HS-5 (cell line): Measurements from ENCODE around the gene SPRED2.
"Not testable (repeated sequence)": the region's sequence is repeated elsewhere in the genome, so short reads cannot be mapped to it uniquely, and the experiment has no call there.

ENCODE experiments used
- DNase-seq: peaks from one replicate; pipeline ENCODE4 v3.0.0-alpha.2; 2012; ENCODE audit warnings: low read depth

The SPRED2 gene

DNA sequence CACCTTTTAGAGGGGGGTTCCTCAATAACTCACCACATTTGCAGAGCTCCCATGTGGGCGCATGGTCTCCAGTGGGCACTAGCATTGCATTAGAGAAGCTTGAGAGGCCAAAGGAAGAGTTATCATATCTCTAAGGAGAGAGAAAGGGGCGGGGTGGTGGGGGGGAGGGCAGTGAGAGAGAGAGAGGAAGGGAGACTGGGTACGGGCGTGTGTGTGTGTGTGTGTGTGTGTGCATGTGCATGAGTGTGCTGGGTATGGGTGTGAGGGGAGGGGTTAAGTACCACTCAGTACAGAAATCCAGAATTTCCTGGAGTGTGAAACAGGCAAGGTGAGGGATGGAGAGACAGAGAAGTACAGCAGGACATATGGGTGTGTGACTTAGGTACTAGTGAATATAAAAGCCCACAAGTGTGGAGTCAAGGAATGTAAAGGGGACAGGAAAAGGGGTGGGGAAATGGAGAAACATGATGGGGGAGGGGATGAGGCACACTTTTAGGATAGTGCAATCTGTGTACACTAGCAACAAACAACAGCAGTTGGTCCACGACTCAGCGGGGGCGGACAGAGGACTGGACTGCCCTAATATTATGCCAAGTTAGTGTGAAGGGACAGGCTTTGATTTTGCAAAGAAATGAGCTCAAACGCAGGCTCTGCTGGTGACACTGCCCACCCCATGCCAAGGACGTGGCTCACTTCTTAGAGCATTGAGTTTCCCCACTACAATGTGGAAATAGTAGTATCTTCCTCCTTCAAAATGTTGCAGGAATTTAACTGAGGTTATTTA, 91.3 kb downstream of the SPRED2 start:
- no peak for DNase-seq

DNA sequence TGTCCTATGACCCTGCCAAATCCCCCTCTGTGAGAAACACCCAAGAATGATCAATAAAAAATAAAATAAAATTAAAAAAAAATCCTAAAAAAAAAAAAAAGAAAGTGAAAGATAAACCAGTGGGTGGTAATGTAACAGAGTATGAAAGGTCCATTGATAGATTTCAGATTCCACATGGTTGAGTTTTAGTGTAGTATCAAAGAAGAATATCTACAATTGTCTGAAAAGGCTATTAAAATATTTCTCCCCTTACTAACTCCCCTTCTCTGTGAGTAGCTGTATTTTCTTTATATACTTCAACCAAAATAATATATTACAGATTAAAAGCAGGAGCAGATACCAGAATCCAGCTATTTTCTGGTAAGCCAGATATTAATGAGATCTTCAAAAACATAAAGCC, 92.8 kb downstream of the SPRED2 start:
- no peak for DNase-seq

DNA sequence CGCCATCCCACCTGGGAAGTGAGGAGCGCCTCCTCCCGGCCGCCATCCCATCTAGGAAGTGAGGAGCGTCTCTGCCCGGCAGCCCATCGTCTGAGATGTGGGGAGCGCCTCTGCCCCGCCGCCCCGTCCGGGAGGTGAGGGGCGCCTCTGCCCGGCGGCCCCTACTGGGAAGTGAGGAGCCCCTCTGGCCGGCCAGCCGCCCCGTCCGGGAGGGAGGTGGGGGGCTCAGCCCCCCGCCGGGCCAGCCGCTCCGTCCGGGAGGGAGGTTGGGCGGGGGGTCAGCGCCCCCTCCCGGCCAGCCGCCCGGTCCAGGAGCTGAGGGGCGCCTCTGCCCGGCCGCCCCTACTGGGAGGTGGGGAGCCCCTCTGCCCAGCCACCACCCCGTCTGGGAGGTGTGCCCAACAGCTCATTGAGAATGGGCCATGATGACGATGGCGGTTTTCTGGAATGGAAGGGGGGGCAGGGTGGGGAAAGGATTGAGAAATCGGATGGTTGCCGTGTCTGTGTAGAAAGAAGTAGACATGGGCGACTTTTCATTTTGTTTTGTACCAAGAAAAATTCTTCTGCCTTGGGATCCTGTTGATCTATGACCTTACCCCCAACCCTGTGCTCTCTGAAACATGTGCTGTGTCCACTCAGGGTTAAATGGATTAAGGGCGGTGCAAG, 93.4 kb downstream of the SPRED2 start:
- not testable (repeated sequence) for DNase-seq

DNA sequence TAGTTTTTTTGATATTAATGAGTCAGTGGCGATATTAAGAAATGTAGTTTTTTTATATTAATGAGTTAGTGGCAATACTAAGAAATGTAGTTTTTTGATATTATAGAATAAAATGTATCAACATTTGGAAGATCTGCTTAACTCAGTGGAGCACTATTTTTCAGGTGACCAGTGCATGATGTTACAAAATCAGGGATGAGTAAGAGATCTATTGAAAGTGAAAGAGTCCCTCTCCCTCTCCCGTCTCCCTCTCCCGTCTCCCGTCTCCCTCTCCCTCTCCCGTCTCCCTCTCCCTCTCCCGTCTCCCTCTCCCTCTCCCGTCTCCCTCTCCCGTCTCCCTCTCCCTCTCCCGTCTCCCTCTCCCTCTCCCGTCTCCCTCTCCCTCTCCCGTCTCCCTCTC, 94.5 kb downstream of the SPRED2 start:
- DNase-seq = not testable (repeated sequence)

DNA sequence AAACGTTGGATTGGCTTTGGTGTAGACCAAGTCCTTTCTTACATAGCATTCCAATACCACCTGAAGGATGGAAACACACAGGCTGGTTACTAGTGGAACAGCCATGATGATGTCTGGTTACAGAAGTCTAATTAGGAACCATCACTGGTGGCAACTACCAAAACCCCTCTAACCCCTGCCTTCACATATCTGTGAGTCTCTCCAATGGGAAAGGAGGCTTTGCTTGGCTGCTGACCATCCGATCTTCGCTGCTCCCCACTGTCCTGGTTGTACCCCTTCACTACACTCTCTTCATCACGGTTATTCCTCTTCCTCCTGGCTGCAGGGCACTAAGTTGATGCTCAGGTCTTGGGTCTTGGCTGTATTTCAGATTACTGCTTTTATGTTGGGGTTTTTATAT, 97.7 kb downstream of the SPRED2 start:
- no peak for DNase-seq

DNA sequence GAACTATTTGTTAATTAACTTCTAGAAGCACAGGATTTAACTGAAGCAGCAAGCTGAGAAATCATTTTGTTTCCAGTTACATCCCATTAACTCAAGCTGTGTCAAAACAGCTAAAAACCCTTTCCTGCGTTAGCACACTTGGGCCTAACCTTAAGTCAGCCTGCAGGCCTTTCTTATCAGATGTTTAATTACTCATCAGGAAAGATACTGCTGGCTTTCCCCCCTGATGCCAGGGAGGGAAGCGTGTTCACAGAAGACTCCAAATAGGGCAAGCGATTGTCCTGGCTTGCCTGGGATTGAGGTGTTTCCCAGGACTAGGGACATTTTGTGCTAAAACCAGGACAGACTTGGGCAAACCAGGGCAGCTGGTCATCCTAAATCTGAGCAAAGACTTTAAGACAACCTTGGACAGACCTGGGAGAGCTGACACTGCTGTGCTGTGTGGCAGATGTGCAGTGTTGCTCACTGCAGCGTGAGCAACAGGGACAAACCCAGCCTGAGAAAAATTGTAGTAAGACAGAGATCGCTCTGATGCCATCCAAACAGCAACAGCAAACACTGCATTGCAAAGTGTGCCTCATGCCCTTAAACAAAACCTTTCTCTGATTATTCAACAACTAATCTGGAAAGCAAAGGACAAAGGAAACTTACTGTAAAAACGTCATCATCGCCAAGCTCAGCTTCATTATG, 100.9 kb downstream of the SPRED2 start:
- DNase-seq = no peak

DNA sequence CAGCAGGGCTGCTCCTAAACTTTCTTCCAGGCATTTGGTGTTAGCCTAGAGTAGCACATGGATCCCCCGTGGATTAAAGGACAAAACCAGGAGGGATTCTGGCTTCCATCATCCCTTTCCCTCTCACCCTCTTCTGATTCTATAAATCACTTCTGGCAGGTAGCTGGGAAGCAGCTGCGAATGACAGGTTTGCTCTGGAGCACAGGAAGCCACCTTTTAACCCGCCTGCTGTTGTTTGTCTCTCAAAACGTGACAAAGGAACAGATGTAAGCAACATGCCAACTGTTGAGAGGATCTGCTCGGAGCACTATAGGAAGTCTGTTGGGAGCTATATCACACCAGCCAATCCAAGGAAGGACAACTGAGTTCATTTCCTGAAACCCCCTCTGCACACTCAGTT, 102.9 kb downstream of the SPRED2 start:
- no peak for DNase-seq

DNA sequence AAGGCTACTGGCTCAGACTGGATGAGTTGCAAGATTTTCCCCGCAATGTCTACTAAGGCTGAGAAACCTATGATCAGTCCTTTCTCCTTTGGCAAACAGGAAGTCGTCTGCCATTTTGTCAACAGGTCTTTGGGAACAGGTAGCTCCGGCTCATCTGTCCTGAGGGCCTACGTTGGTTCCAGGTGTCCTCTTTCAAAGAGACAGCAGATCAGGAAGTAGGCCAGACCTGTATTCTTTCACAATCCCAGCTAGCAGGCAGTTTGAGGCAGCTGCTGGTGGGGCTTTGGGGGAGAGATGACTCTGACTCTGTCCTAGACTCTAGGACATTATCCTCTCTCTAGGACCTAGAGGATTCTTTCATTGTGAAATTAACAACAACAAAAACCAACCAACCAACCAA, 106.1 kb downstream of the SPRED2 start:
- DNase-seq = no peak

DNA sequence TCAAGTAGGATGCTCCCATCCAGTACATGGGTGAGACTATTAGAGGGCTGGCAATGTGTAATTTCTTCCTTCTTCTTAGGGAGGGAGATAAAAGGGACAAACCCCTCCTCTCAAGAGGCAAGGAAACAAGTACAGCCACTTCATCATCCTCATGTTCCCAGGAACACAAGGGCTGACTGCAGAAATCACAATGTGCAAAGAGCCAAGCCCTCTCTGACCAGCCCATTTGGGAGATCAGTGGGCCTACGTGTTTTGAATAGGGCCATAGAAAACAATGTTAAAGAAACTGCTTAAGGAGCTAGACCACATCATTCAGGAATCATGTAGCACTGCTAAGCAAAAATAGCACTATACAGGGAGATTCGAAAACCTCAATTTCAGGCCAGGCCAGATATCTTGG, 107.3 kb downstream of the SPRED2 start:
- DNase-seq = no peak

DNA sequence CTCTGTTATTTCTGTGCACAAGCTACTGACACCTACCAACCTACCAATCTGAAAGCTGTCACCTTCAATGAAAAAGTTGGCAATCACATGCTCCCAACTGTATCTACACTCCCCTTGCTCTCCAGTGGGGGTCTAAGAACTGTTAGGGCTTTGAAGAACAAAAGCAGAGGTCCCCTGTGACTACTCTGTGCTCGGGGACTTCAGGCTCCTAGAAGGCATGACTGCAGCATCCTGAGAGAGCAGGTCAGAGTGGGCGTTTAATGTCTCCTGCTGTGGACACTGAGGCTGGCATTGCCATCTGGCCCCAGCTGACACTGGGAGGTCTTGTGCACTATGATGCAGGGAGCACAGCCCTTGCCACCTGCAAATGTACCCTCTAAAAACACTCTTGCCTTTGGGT, 111.5 kb downstream of the SPRED2 start:
- DNase-seq = no peak

DNA sequence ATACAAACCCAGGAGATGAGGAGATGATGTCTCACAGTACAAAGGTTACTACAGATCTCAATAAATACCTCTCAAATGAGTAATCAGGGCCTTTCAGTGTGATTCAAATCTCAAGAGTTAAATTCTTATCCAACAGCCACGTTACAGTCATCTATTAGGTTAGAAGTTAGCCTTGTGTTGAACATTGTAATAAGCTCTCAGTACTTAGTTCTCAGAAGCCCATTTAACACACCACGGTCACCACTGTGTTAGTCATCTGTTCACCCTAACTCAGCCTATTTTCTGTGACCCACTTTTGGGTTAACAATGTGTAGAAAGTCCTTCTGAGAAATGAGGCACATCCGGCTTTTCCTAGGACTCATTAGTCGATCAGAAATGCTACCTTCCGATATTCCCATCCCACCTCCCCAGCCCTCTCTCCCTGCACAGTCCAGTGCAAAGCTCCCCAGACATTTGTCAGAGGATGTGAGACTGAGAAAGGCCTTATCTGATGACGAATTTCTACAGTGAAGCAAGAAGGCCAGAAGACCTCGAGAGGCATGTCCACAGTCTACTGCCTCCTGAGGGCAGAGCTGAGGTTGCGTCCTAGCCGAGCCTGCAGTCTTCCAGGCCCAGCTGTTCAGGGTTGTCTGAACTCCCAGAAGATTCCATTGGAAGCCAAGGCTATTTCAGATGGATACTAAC, 112.2 kb downstream of the SPRED2 start:
- DNase-seq = peak; percentile 93

DNA sequence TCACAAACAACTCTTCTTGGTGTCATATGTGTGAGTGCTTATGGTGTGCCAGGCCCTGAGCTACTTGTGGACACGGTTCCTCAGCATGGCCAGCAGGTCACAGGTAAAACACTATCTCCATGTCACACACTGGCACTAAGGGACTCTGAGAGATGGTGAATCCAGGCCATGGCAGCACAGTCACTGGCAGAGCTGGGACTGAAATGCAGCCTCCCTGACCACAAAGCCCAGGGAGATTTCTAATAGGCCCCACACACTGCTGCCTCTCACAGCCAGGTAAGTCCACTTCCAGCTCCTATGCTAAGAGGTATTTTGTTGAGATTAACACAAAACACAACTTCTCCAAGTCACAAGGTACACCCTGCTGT, 112.7 kb downstream of the SPRED2 start:
- no peak for DNase-seq

DNA sequence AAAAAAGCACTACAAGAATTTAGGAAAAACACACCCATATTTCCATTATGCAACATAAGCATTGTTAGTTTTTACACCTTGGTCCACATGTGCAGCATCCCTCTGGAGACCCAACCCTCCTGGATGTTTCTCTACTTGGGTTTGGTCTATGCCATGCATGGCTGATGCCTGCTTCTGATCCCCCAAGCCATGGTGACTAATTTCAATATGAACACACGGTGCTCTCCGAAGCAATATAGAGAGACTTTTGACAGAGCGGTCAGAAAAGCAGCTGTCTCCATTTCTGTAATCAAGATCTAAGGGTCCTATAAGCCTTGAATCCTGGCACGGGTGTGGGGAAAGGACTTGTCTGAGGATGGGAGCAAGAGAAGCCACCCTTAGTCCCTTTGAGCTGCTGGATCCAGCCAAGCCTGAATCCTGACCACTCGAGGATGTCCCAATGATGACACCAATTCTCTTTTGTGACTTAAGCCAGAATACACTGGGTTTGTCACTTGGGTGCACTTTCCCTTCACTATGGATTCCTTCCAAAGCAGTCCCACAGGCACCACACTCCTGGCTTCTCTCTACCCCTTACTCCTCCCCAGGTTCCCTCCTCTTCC, 113.2 kb downstream of the SPRED2 start:
- DNase-seq = no peak

DNA sequence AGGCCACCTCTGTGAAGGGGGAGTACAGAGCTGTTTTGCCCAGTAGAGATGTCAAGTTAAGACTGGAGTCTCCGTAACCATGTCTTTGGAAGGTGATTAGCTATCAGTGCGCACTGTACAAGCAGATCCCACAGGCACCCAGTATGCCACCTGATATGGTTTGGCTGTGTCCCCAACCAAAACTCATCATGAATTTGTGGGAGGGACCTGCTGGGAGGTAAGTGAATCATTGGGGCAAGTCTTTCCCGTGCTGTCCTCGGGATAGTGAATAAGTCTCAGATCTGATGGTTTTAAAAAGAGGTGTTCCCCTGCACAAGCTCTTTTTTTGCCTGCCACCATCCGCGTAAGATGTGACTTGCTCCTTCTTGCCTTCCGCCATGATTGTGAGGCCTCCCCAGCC, 114.6 kb downstream of the SPRED2 start:
- DNase-seq = no peak

DNA sequence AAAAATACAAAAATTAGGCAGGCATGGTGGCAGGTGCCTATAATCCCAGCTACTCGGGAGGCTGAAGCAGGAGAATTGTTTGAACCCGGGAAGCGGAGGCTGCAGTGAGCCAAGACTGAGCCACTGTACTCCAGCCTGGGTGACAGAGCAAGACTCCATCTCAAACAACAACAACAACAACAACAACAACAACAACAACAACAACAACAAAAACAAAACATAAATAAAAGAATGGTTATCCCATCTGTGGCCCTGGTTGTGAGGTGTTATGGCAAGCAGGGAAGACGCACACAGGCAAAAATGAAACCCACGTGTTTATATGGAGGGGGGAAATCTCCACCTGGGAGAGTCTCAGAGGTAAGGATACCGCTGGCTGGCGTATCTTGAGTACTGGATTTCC, 115.0 kb downstream of the SPRED2 start:
- DNase-seq = not testable (repeated sequence)

DNA sequence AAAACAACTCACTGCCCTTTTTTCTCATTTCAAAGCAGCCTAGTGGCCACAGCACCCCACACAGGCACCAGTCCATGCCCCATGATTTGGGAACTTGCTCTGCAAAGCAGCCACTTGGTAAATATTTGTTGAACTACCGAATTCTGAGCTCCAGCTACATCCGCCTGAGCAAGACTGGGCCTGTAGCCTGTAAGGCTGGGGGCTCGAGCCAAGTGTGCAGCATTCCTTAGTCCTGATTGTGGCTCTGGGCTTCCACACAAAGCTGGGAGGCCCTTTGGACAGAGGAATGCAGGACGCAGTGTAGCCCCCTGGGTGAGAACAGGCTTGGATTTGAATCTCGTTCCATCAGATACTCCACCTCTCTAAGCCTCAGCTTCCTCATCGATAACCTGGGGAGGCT, 116.3 kb downstream of the SPRED2 start:
- no peak for DNase-seq

DNA sequence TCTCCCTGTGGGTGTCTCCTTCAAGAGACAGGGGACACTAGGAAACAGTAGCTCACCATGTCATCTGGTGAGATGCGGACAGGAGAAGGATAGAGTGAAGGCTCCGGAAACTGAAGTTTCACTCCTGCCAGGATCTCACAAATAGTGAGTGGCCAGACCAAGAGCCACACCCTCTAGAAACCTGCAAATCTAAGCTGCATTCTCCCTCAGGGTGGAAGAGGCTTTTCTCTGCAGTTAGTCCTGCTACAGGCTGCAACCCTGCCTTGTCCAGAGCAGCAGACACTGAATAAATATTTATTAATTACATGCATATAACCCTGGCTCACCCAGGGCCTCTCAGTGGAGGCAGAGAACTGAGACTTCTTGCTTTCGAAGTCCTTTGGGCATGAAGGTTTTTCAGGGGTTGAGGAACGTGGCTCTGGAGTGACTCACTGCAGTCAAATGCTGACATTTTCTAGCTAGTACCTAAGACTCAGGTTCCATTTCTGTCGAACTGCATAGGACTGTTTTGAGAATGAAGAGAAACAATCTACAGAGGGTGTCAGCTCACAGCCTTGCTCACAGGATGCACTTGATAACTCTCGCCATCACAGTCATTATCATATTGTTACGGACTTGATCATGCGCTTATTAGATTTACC, 117.5 kb downstream of the SPRED2 start:
- no peak for DNase-seq

DNA sequence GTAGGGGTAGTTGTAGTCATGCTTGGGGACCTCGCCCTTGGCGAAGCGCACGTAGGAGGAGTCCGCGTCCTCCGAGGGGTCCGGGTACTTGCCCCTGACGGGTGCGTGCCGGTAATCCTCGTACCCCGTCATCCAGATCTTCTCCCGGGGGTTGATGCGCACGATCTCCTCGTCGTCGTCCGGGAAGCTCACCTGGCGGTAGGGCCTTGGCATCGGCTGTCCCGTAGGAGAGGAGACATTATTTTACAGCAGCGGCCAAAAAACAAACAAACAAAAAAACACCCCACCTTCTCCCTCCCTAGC, 118.5 kb downstream of the SPRED2 start:
- no peak for DNase-seq

DNA sequence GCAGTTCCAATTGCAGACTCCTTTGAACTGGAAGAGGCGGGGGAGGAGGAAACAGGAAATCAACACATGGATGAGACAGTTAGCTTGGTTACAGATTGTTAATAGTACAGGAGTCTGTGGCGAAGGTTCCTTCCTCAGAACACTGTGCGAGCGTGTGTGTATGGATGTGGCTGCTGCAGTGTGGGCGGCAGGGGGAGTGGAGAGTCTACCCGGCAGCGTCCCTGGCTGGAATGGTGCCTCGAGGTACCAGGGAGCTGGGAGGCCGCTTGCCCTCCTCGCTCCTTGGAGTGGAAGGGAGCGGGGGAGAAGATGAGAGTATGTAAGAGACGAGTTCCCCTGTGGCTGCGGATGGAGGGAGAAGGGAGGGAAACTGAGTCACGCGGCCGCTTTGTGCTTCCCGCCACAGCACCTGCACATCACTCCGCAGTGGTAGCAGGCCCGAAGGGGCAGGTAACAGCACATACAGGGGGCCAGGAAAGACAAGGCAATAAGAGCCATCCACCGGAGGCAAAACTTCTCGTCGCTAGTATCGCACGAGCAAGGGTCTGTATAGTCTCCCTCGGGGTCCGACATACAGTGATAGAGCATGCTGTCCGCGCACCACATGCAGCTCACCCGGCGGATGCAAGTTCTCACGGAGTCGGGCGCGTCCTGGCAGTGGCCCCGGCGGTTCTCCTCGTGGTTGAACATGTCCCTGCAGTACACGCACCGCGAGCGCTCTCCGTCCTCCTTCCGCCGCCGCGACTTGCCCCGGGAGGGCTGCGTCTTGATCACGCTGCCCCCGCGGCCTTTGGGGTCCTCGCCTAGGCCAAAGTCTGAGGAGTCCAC, 119.1 kb downstream of the SPRED2 start:
- DNase-seq = no peak

DNA sequence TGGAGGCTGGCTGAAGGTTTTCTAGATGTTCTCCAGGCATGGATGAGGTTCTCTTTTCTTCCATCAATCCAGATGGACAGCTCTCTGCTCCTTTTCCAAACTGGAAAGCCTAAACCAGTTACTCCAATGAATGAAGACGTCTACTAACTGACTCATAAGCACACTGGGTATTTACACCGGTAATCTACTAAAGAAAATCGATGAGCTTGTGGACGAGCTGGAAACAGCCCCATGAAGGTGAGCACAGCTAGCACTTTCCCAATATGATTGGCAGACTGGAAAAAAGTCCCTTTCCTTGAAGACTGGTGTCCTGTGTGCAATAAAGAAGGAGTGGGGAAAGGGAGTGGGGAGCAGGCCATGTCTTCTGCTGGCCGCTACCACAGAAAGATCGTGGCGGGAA, 120.8 kb downstream of the SPRED2 start:
- no peak for DNase-seq

DNA sequence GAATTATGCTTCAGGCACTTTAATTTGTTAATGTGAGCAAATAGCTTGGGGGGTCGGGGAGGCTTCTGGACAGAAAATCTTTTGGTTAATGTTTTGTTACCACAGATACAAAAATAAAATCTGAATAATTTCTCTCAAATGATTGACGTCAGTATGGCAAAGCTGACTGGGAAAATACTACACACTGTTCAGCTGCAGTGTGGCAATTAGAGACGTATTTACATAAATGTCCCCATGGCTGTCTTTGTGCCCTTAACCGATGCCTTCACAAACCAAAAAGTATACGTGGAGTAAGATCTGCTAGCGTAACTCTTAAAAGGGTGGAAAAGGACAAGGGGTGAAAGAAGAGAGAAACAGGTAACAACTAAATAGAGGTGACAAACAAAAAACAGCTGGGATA, 121.3 kb downstream of the SPRED2 start:
- DNase-seq = no peak
